GM12878 (cell line): ENCODE data around the gene KRTAP5-3.

Experiments used
- ATF3 ChIP-seq: IDR thresholded peaks from 2 replicates; pipeline ENCODE4 v1.6.1; 2011; ENCODE audit warnings: low read depth, mild to moderate bottlenecking, low read length, moderate library complexity, borderline replicate concordance; ENCODE audit errors: extremely low read depth
- BCL11A ChIP-seq: IDR thresholded peaks from 2 replicates; pipeline ENCODE4 v1.6.1; 2011; ENCODE audit warnings: low read depth, low read length
- BMI1 ChIP-seq: fragments of 450-650 bp; IDR thresholded peaks from 2 replicates; pipeline ENCODE4 v1.6.1; 2016; ENCODE audit warnings: mild to moderate bottlenecking, moderate library complexity, borderline replicate concordance
- CBX3 ChIP-seq: fragments of 200-600 bp; sonication (generic); IDR thresholded peaks from 2 replicates; pipeline ENCODE4 v1.6.1; 2016; ENCODE audit warnings: low read depth, borderline replicate concordance
- CTCF ChIP-seq, 3 experiments: IDR thresholded peaks in 2 of 3; conservative IDR thresholded peaks in 1 of 3; 2 replicates each; pipeline ENCODE4 v1.5.1; 2011; ENCODE audit warnings: low read depth in 3 of 3, low read length in 3 of 3, mild to moderate bottlenecking in 3 of 3, control low read depth in 2 of 3, moderate library complexity in 2 of 3, inconsistent platforms in 1 of 3, mixed read lengths in 1 of 3; ENCODE audit not compliant: control insufficient read depth in 2 of 3, insufficient read depth in 1 of 3; ENCODE audit errors: extremely low read depth in 1 of 3
- EZH2 ChIP-seq: IDR thresholded peaks from 2 replicates; pipeline ENCODE4 v1.6.1; 2012; ENCODE audit warnings: low read depth, mild to moderate bottlenecking, control low read depth, inconsistent platforms, low read length, borderline replicate concordance; ENCODE audit not compliant: control insufficient read depth
- SP1 ChIP-seq: IDR thresholded peaks from one replicate; pipeline ENCODE4 v1.6.1; 2011; ENCODE audit warnings: low read depth, low read length
- USF2 ChIP-seq: IDR thresholded peaks from 2 replicates; pipeline ENCODE4 v1.6.1; 2011; ENCODE audit warnings: low read depth, low read length, improper control_type of control experiment, borderline replicate concordance

DNA sequence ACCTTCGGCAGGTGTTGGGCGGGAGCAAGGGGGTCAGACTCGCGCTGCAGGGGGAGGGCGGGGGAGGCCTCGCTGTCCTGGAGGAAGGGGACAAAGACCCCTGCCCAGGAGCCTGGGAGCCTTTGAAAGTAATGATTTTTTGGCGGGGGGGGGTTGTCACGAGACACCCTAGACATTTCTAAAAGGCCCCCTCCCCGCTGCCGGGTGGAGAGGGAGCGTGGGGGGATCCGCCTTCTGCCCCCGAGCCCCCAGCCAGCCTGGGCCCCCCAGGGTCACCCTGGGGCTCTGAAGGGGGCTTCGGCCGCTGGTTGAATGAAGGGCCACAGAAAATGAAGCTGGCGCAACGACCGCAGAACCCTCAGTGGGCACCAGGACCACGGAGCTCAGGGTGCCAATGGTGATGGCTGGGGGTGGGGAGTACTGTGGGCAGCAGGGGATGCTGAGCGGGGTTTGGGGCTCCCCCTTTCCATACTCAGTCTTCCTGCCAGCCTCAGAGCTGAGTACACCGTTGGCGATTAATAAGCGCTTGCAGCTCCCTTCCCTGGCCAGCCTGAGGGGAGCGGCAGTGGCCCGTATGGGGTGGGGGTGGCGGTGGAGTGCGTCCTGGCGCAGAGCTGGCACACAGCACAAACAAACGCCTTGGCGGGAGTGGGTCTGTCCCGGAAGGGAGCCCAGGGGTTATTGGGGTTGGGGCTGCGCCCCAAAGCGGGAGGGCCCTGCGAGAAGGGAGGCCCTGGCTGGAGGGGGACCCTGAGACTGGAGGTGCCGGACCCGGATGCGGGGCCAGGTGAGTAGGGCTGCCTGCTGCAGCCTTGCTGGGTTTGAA lies 35.0 kb downstream of the KRTAP5-3 start:
- no peak for TF ChIP-seq SP1
- TF ChIP-seq EZH2 = no peak
- TF ChIP-seq ATF3 = no peak
- TF ChIP-seq CBX3 = no peak
- TF ChIP-seq BCL11A = no peak
- TF ChIP-seq CTCF (IDR thresholded peaks at IDR 0.05 in 2 of 3, conservative IDR thresholded peaks at IDR 0.05 in 1 of 3; ENCODE audit: control insufficient read depth in 2 of 3, extremely low read depth in 1 of 3, insufficient read depth in 1 of 3, low read depth in 3 of 3, low read length in 3 of 3) = no peak
- no peak for TF ChIP-seq BMI1
- TF ChIP-seq USF2 = no peak
